PC-9 (cell line): ENCODE results near the gene TAF4B.

Experiments used
- EZH2 ChIP-seq: fragments of 200-600 bp; sonication (generic); IDR thresholded peaks from 2 replicates; pipeline ENCODE4 v1.8.0; 2017; ENCODE audit warnings: antibody characterized with exemption, low read depth
- TF ChIP-seq, protein P1 (sequence below): fragments of 200-600 bp; sonication (generic); conservative IDR thresholded peaks from 2 replicates; pipeline ENCODE4 v1.6.1; 2017; ENCODE audit warnings: mixed run types, antibody characterized with exemption, mild to moderate bottlenecking, moderate library complexity

DNA sequence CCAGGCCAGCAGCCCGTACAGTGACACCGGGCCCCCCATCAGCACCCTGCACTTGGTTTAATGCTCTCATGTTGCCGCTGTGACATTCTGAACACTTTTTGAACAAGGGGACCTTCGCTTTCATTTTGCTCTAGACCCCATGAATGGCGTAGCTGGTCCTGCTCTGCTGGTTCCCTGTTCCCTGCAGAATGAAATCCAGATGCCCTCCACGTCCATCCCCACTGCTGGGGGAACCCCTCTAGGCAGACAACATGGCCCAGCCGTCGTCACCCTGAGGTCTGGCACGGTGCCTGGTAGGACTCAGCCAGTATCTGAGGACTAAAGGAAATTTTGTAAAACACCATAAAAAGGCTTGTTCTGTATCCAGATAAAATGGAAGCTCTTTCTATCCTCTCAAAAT is 193.5 kb downstream of the TAF4B start:
- TF ChIP-seq, protein P1, sequence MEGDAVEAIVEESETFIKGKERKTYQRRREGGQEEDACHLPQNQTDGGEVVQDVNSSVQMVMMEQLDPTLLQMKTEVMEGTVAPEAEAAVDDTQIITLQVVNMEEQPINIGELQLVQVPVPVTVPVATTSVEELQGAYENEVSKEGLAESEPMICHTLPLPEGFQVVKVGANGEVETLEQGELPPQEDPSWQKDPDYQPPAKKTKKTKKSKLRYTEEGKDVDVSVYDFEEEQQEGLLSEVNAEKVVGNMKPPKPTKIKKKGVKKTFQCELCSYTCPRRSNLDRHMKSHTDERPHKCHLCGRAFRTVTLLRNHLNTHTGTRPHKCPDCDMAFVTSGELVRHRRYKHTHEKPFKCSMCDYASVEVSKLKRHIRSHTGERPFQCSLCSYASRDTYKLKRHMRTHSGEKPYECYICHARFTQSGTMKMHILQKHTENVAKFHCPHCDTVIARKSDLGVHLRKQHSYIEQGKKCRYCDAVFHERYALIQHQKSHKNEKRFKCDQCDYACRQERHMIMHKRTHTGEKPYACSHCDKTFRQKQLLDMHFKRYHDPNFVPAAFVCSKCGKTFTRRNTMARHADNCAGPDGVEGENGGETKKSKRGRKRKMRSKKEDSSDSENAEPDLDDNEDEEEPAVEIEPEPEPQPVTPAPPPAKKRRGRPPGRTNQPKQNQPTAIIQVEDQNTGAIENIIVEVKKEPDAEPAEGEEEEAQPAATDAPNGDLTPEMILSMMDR, result no peak
- TF ChIP-seq EZH2, result no peak
